ENCODE measurements around the gene POPDC3. TPM values are rescaled to one million over a fixed set of nuclear protein-coding genes. Genes with fewer than 3 reads are reported as not detected.

Gene POPDC3
- total and polyA plus RNA-seq, 10 donors = 0.08 to 0.24 TPM; not detected in 8

DNA sequence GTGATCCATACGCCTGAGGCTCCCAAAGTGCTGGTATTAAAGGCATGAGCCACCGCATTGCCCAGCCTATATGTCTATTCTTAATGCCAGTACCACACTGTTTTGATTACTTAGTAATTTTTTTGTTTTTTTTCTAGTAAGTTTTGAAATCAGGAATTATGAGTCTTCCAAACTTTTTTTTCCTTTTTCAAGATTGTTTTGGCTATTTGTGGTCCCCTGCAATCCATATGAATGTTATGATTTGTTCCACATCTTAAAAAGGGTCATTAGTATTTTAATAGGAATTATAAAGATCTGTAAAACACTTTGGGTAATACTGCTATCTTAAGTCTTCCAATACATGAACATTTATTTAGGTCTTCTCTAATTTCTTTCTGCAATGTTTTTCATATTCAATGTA, 6.8 kb upstream of the POPDC3 start:
- Histone ChIP-seq H3K27ac (no peak overlapping the region), H3K4me3 (no peak overlapping the region), H3K9me3 (no peaks in the 10 kb centered on the region), H3K4me1 (no peaks in the 10 kb centered on the region), H3K27me3 (replicated peaks in 1 of 7) (peaks cover 0 to 35% (median 8%) of the 10 kb centered on the region in 7 donors), H3K36me3 (no peaks in the 10 kb centered on the region)
- intact Hi-C loops (cut with DNase I; ENCODE audit: low total_unique reads) = no loop called here
- WGBS, 5 donors = 86 to 96% (median 92%) methylated on average over 2 of the region's 2 CpGs
- no peak for TF ChIP-seq POLR2A (IDR thresholded peaks at IDR 0.05)
- TF ChIP-seq POLR2AphosphoS5 (IDR thresholded peaks at IDR 0.05) = no peak
- TF ChIP-seq, protein P1, sequence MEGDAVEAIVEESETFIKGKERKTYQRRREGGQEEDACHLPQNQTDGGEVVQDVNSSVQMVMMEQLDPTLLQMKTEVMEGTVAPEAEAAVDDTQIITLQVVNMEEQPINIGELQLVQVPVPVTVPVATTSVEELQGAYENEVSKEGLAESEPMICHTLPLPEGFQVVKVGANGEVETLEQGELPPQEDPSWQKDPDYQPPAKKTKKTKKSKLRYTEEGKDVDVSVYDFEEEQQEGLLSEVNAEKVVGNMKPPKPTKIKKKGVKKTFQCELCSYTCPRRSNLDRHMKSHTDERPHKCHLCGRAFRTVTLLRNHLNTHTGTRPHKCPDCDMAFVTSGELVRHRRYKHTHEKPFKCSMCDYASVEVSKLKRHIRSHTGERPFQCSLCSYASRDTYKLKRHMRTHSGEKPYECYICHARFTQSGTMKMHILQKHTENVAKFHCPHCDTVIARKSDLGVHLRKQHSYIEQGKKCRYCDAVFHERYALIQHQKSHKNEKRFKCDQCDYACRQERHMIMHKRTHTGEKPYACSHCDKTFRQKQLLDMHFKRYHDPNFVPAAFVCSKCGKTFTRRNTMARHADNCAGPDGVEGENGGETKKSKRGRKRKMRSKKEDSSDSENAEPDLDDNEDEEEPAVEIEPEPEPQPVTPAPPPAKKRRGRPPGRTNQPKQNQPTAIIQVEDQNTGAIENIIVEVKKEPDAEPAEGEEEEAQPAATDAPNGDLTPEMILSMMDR (IDR thresholded peaks at IDR 0.05 in 8 of 11, conservative IDR thresholded peaks at IDR 0.05 in 3 of 11) = no peak
- DNase-seq = no peak

DNA sequence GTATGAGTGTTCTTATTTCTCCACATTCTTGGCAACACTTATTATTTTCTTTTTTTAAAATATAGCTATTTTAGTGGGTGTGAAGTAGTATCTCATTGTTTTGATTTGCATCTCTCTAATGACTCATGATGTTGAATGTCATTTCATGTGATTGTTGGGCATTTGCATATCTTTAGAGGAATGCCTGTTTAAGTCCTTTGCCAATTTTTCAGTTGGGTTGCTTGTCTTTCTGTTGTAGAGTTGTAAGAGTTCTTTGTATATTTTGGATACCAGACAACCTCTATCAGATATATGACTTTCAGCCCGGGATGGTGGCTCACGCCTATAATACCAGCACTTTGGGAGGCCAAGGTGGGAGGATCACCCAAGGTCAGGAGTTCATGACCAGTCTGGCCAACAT, 5.1 kb upstream of the POPDC3 start:
- Histone ChIP-seq H3K9me3 (no peaks in the 10 kb centered on the region), H3K27ac (no peak overlapping the region), H3K36me3 (no peaks in the 10 kb centered on the region), H3K4me1 (peaks cover 0 to 7% (median 0%) of the 10 kb centered on the region in 6 donors), H3K4me3 (no peak overlapping the region), H3K27me3 (replicated peaks in 1 of 7) (peaks cover 0 to 51% (median 24%) of the 10 kb centered on the region in 7 donors)
- TF ChIP-seq, protein P1 (IDR thresholded peaks at IDR 0.05 in 8 of 11, conservative IDR thresholded peaks at IDR 0.05 in 3 of 11) = no peak
- no peak for TF ChIP-seq POLR2AphosphoS5 (IDR thresholded peaks at IDR 0.05)
- no peak for TF ChIP-seq POLR2A (IDR thresholded peaks at IDR 0.05)
- 81 to 96% (median 88%) methylated on average over 2 of the region's 2 CpGs for WGBS, 5 donors
- no peak for DNase-seq
- intact Hi-C loops (cut with DNase I; ENCODE audit: low total_unique reads) = no loop called here

DNA sequence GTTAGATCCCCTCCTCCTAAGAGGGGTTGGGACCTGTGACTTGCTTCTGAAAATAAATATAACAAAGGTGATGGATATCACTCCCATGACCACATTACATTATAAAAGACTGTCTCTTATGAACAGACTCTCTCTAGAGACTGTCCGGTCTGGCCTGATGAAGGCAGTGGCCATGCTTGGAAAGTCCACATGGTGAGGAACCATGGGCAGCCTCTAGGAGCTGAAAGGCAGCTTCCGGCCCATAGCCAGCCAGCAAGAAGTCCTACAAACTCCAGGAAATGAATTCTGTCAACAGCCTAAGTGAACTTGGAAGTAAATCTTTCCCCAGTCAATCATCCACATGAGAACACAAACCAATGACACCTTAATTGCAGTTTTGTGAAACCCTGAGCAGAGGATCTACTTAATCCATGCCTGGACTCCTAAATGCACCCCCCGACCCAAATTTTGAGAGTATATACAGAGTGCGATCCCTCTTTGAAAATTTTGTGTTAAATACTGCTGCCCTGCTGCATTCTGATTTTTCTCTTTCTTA, 2.2 kb upstream of the POPDC3 start:
- H3K27me3 ChIP-seq (replicated peaks in 1 of 7) = peaks cover 3 to 79% (median 49%) of the 10 kb centered on the region in 7 donors
- peaks cover 0 to 14% (median 6%) of the 10 kb centered on the region in 6 donors for H3K4me1 ChIP-seq
- DNase-seq = no peak
- H3K9me3 ChIP-seq = no peaks in the 10 kb centered on the region
- WGBS, 5 donors = 76 to 89% (median 85%) methylated on average over 4 of the region's 4 CpGs
- no peak overlapping the region for H3K4me3 ChIP-seq
- TF ChIP-seq, protein P1 (IDR thresholded peaks at IDR 0.05 in 8 of 11, conservative IDR thresholded peaks at IDR 0.05 in 3 of 11) = no peak
- TF ChIP-seq POLR2A (IDR thresholded peaks at IDR 0.05) = no peak
- TF ChIP-seq POLR2AphosphoS5 (IDR thresholded peaks at IDR 0.05) = no peak
- intact Hi-C loops (cut with DNase I; ENCODE audit: low total_unique reads) = no loop called here
- H3K36me3 ChIP-seq = no peaks in the 10 kb centered on the region
- H3K27ac ChIP-seq = no peak overlapping the region

DNA sequence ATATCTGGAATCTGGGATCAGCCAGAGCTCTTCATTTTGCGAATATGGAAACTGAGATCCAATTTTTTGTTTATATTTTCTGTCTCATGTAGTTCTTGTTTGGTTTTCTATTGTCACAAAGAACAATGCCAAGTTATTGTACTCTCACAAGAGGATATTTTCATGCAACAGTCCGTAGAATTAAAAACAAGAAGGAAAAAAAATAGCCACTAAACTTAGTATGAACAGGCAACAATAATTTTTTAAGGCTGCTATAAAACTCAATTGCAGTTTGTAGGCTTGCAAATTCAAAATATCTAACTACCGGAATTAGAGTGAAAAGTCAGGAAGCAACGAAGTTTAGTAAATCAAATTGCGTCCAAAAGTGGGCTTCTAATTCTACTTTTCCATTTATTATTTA, 1.2 kb downstream of the POPDC3 start:
- intact Hi-C loops (cut with DNase I; ENCODE audit: low total_unique reads) = no loop called here
- H3K36me3 ChIP-seq = no peaks in the 10 kb centered on the region
- WGBS, 5 donors = 67 to 74% (median 70%) methylated on average over 5 of the region's 5 CpGs
- no peak for TF ChIP-seq POLR2AphosphoS5 (IDR thresholded peaks at IDR 0.05)
- TF ChIP-seq, protein P1 (IDR thresholded peaks at IDR 0.05 in 8 of 11, conservative IDR thresholded peaks at IDR 0.05 in 3 of 11) = no peak
- DNase-seq = no peak
- H3K27ac ChIP-seq = no peak overlapping the region
- H3K9me3 ChIP-seq = no peaks in the 10 kb centered on the region
- H3K27me3 ChIP-seq (replicated peaks in 1 of 7) = peaks cover 3 to 91% (median 51%) of the 10 kb centered on the region in 7 donors
- no peak overlapping the region for H3K4me3 ChIP-seq
- peaks cover 0 to 14% (median 6%) of the 10 kb centered on the region in 6 donors for H3K4me1 ChIP-seq
